Measurements from ENCODE around the gene AMBRA1.

The AMBRA1 gene

DNA sequence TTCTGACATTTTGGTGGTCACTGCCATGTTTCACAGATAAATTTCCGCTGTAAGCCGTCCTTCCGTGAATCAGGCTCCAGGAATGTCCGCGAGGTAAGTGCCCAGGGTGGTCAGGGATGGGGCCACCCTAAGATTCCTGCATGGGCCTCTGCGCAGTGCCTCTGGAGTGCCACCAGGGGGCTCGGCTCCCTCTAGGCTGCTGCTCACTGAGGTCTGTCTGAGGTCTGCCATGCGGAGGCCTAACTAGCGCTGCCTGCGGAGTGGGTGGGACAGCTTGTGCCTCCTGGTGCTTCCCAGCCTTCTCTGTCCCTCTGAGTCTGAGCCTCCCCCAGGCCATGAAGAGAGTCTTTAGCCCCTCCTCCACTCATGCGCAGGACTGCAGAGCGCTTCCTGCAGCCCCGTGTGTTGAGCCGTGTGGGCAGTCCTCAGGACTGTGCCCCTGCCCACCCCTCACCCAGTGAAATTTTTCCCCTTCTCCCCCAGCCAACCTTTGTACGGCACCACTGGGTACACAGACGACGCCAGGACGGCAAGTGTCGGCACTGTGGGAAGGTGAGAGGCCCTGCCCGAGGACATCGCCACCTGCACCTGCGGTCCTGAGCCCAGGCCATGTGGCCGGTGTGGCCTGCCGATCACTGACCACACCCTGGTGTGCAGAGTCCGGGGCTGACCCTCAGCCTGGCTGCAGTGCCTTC, 224.2 kb downstream of the AMBRA1 start:
- H3K4me1 ChIP-seq: peaks cover 52% of the 10 kb centered on the region
- H3K9ac ChIP-seq: no peak overlapping the region
- H3K27ac ChIP-seq: no peak overlapping the region
- peaks cover 54% of the 10 kb centered on the region for H4K20me1 ChIP-seq
- TF ChIP-seq Cebpa-rat (IDR thresholded peaks at IDR 0.05): no peak
- H3K27me3 ChIP-seq: no peaks in the 10 kb centered on the region
- no peak overlapping the region for H3K4me3 ChIP-seq
- H3K4me2 ChIP-seq: no peak overlapping the region
- H3K36me3 ChIP-seq: peaks cover 81% of the 10 kb centered on the region
- no peaks in the 10 kb centered on the region for H3K9me3 ChIP-seq

DNA sequence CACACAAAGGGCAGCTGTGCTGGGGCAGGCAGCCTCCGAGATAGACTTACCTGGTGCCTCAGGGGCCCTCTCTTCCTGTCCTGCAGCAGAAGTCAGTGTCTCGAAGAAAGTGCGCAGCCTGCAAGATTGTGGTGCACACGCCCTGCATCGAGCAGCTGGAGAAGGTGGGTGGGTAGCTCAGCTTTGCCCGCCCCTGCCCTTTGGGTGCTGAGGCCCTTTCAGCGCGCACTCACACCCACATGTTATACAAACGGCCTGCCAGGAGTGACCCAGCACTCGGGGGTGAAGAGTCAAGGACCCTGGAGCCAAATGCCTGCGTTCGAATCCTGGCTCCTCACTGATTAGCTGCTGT, 225.9 kb downstream of the AMBRA1 start:
- Histone ChIP-seq H3K9me3 (no peaks in the 10 kb centered on the region), H3K4me3 (peak overlapping the region; percentile 2; the same call in 1 of the 2 replicates), H3K4me2 (peak overlapping the region; percentile 96), H3K9ac (no peak overlapping the region; the same call in 1 of the 2 replicates), H3K27me3 (no peaks in the 10 kb centered on the region), H4K20me1 (peaks cover 71% of the 10 kb centered on the region), H3K4me1 (peaks cover 69% of the 10 kb centered on the region), H3K36me3 (peaks cover 80% of the 10 kb centered on the region), H3K27ac (peak overlapping the region; percentile 44; the same call in 1 of the 2 replicates)
- no peak for TF ChIP-seq Cebpa-rat (IDR thresholded peaks at IDR 0.05)

DNA sequence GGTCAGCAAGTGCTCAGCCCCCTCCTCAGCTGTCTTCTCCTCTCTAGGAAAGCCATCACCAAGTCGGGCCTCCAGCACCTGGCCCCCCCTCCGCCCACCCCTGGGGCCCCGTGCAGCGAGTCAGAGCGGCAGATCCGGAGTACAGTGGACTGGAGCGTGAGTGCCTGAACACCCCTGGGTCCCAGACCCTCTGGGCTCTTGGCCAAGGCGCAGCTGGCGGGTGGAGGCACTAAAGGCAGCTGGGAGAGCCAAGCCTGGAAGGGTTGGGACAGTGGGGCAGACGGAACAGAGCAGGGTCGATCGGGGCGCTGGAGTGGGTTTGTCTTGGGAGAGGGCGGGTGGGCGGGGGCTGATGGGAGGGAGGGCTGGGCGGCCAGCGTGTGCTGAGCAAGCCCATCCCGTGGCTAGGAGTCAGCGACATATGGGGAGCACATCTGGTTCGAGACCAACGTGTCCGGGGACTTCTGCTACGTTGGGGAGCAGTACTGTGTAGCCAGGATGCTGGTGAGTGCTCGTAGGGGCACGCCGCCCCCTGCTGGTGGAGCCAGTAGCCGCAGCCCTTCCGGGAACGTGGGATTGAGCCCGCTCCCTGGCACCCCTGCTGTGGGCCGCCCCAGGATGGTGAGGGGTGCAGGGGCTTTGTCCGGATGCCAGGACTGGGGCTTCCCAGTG, 226.4 kb downstream of the AMBRA1 start:
- Histone ChIP-seq H3K9me3 (no peaks in the 10 kb centered on the region), H4K20me1 (peaks cover 74% of the 10 kb centered on the region), H3K27me3 (no peaks in the 10 kb centered on the region), H3K9ac (peak overlapping the region; percentile 50), H3K27ac (peak overlapping the region; percentile 44), H3K4me3 (peak overlapping the region; percentile 47), H3K4me2 (peak overlapping the region; percentile 96), H3K36me3 (peaks cover 75% of the 10 kb centered on the region), H3K4me1 (peaks cover 74% of the 10 kb centered on the region)
- no peak for TF ChIP-seq Cebpa-rat (IDR thresholded peaks at IDR 0.05)

DNA sequence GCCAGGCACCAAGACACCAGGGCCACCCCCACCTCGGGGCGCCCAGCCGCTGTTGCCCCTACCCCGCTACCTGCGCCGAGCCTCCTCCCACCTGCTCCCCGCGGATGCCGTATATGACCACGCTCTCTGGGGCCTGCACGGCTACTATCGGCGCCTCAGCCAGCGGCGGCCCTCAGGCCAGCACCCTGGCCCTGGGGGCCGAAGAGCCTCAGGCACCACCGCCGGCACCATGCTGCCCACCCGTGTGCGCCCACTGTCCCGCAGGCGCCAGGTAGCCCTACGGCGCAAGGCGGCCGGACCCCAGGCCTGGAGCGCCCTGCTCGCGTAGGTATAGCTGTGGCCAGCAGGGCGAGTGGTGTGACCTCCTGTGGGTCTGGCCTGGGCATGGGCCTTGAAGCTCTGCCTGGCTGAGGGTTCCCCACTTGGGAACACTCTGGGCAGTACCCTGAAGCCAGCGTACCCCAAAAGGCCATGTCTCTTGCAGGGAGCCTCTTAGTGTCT, 227.1 kb downstream of the AMBRA1 start:
- TF ChIP-seq Cebpa-rat (IDR thresholded peaks at IDR 0.05): no peak
- Histone ChIP-seq H3K4me3 (peak overlapping the region; percentile 47), H3K36me3 (peaks cover 68% of the 10 kb centered on the region), H3K4me2 (peak overlapping the region; percentile 96), H3K9ac (peak overlapping the region; percentile 50), H3K27me3 (no peaks in the 10 kb centered on the region), H3K4me1 (peaks cover 81% of the 10 kb centered on the region), H4K20me1 (peaks cover 75% of the 10 kb centered on the region), H3K9me3 (no peaks in the 10 kb centered on the region), H3K27ac (peak overlapping the region; percentile 44)

- H3K9me3 ChIP-seq: no peaks in the 10 kb centered on the region
- H3K9ac ChIP-seq: peak overlapping the region; percentile 39
- no peak overlapping the region for H3K4me3 ChIP-seq
- no peak for TF ChIP-seq Cebpa-rat (IDR thresholded peaks at IDR 0.05)
- peaks cover 82% of the 10 kb centered on the region for H3K4me1 ChIP-seq
- peaks cover 64% of the 10 kb centered on the region for H3K36me3 ChIP-seq
- peaks cover 75% of the 10 kb centered on the region for H4K20me1 ChIP-seq
- peak overlapping the region; percentile 96 for H3K4me2 ChIP-seq
- no peaks in the 10 kb centered on the region for H3K27me3 ChIP-seq
- H3K27ac ChIP-seq: peak overlapping the region; percentile 44
Measured at GRCh38 chr11:46366260-46366659, 227.6 kb downstream of the AMBRA1 start.

DNA sequence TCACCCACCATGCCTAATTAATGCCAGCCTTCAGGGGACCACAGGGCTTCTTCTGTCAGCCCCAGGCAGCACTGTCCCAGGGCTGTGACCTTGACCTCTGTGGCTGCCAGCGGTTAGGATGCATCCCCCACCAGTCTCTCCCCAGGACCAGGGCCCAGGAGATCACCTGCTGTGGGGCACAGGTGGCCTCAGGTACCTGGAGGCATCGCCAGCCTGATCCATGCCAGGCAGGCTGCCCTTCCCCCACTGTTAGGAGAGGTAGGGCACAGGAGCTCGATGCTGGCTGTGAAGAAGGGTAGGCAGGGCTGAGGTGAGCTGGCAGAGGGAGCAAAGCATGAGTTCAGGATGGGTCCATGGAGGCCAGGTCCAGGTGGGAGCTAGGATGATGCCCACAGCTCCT, 229.0 kb downstream of the AMBRA1 start:
- Histone ChIP-seq H3K4me2 (peak overlapping the region; percentile 96), H3K4me3 (no peak overlapping the region), H3K27me3 (no peaks in the 10 kb centered on the region), H3K9me3 (no peaks in the 10 kb centered on the region), H3K27ac (peak overlapping the region; percentile 44), H3K36me3 (peaks cover 49% of the 10 kb centered on the region), H3K9ac (peak overlapping the region; percentile 39), H3K4me1 (peaks cover 95% of the 10 kb centered on the region), H4K20me1 (peaks cover 73% of the 10 kb centered on the region)
- no peak for TF ChIP-seq Cebpa-rat (IDR thresholded peaks at IDR 0.05)

- Histone ChIP-seq H3K27me3 (no peaks in the 10 kb centered on the region), H3K4me1 (peaks cover 90% of the 10 kb centered on the region), H3K4me2 (peak overlapping the region; percentile 96), H4K20me1 (peaks cover 67% of the 10 kb centered on the region), H3K9me3 (no peaks in the 10 kb centered on the region), H3K36me3 (peaks cover 42% of the 10 kb centered on the region), H3K27ac (peak overlapping the region; percentile 98), H3K4me3 (no peak overlapping the region), H3K9ac (no peak overlapping the region; the same call in 1 of the 2 replicates)
- no peak for TF ChIP-seq Cebpa-rat (IDR thresholded peaks at IDR 0.05)
Measured at GRCh38 chr11:46364056-46364455, 229.8 kb downstream of the AMBRA1 start.

DNA sequence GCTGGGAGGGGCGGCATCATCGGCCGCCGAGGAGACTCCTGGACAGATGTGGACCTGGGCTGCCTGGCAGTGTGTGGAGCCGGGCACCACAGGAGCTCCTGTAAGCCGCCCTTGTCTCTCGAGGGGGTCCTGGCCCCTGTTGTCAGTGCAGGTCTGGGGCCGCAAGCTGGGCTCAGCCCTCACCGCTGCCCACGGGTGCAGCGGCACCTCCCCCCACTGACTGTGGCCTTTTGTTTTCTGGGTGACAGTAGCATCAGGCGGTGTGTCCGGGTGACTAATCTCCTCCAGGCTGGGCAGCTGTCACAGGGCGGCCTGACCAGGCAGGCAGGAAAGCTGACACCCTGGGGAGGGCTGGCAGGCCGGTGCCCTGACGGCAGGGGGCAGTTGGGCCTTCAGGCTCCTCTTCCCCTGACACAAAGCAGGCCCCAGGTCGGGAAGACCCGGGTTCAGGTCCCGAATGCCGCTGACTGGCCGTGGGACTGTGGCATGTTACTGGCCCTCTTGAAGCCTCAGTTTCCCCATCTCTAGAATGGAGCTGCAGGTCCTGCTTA, 230.3 kb downstream of the AMBRA1 start:
- Histone ChIP-seq H3K27me3 (no peaks in the 10 kb centered on the region), H3K36me3 (peaks cover 37% of the 10 kb centered on the region), H3K9ac (peak overlapping the region; percentile 88), H3K4me3 (peak overlapping the region; percentile 74; the same call in 1 of the 2 replicates), H3K9me3 (no peaks in the 10 kb centered on the region), H3K4me1 (peaks cover 84% of the 10 kb centered on the region), H4K20me1 (peaks cover 63% of the 10 kb centered on the region), H3K4me2 (peak overlapping the region; percentile 96), H3K27ac (peak overlapping the region; percentile 98)
- no peak for TF ChIP-seq Cebpa-rat (IDR thresholded peaks at IDR 0.05)

DNA sequence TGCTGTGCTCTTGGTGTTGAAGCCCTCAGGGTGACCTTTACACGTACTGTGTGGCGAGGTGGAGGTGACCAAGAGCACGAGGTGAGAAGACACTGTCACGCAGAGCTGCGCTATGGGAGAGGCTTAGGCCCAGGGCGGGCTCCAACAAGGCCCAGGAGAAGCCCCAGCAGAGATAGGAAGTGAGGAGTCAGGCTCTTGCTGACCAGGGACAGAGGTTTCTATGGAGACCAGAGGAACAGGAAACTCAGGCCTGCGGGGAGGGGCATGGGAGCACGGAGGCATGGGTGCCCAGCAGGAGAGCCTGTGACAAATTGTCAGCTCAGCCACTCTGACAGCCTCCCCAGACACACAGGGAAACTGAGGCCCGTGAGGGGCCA, 230.8 kb downstream of the AMBRA1 start:
- no peak for TF ChIP-seq Cebpa-rat (IDR thresholded peaks at IDR 0.05)
- peak overlapping the region; percentile 98 for H3K27ac ChIP-seq
- H3K4me1 ChIP-seq: peaks cover 79% of the 10 kb centered on the region
- H3K9me3 ChIP-seq: no peaks in the 10 kb centered on the region
- no peaks in the 10 kb centered on the region for H3K27me3 ChIP-seq
- H3K4me2 ChIP-seq: peak overlapping the region; percentile 96
- H3K4me3 ChIP-seq: peak overlapping the region; percentile 74
- H3K9ac ChIP-seq: peak overlapping the region; percentile 88
- H3K36me3 ChIP-seq: peaks cover 31% of the 10 kb centered on the region
- peaks cover 58% of the 10 kb centered on the region for H4K20me1 ChIP-seq
